Right lung (tissue), 5 donors: ENCODE results near the gene CCDC200. TPM values are rescaled to one million over a fixed set of nuclear protein-coding genes. Genes with fewer than 3 reads are reported as not detected.
"Not testable (repeated sequence)": the region's sequence is repeated elsewhere in the genome, so short reads cannot be mapped to it uniquely, and the experiment has no call there.

Source experiments
- DNase-seq, 2 donors: peaks; one replicate each; pipeline ENCODE4 v3.0.0-alpha.2; 2013
- polyA plus RNA-seq, 5 donors: library from polyadenylated mRNA; unstranded; fragments of 120-200 nt; gene quantifications; one replicate each; pipeline versions ENCODE4 v1.2.1 to v1.2.3, GENCODE V29; 2013; ENCODE audit warnings: inconsistent platforms in 1 of 5, low replicate concordance in 1 of 5; ENCODE audit not compliant: insufficient read length in 5 of 5, insufficient read depth in 1 of 5

The CCDC200 gene
- polyA plus RNA-seq, 5 donors = 8.8 to 19.9 (median 16.0) TPM

GRCh38 chr17:43216762-43217613, 11.4 kb downstream of the CCDC200 start:
- no peak for DNase-seq

GRCh38 chr17:43216369-43216761, 12.1 kb downstream of the CCDC200 start:
- no peak for DNase-seq

GRCh38 chr17:43215341-43215740, 13.1 kb downstream of the CCDC200 start:
- no peak for DNase-seq

GRCh38 chr17:43213545-43213944, 14.9 kb downstream of the CCDC200 start:
- no peak for DNase-seq

GRCh38 chr17:43212641-43213490, 15.6 kb downstream of the CCDC200 start:
- DNase-seq = no peak

- peak; percentile 91 to 92 for DNase-seq
These were observed 16.7 kb downstream of the CCDC200 start, which contains the start of gene TMEM106A for GRCh38 chr17:43211480-43212402. TMEM106A (plus strand) TSS chr17:43211875; CDS start chr17:43213042, 1,167 bp downstream.

- no peak for DNase-seq
These were observed 17.3 kb downstream of the CCDC200 start for GRCh38 chr17:43211123-43211479.

GRCh38 chr17:43210576-43210975, 17.8 kb downstream of the CCDC200 start:
- DNase-seq = no peak

GRCh38 chr17:43203013-43203412, 25.4 kb downstream of the CCDC200 start:
- DNase-seq = not testable (repeated sequence)

GRCh38 chr17:43200127-43200526, 28.3 kb downstream of the CCDC200 start:
- no peak for DNase-seq

- DNase-seq = no peak
These were observed 28.8 kb downstream of the CCDC200 start for GRCh38 chr17:43199633-43200032.

GRCh38 chr17:43193251-43193650, 35.2 kb downstream of the CCDC200 start:
- DNase-seq = no peak

GRCh38 chr17:43186656-43187055, 41.8 kb downstream of the CCDC200 start:
- not testable (repeated sequence) for DNase-seq

- no peak for DNase-seq
These were observed 44.5 kb downstream of the CCDC200 start for GRCh38 chr17:43183921-43184320.

- DNase-seq = no peak
These were observed 52.3 kb downstream of the CCDC200 start for GRCh38 chr17:43176119-43176570.

- no peak for DNase-seq
These were observed 53.0 kb downstream of the CCDC200 start for GRCh38 chr17:43175213-43176118.

- peak; percentile 83 to 89 for DNase-seq
These were observed 56.6 kb downstream of the CCDC200 start for GRCh38 chr17:43171586-43172487.
